Muscle of arm (tissue), 12 donors: ENCODE data around the gene EPS8. TPM values are rescaled to one million over a fixed set of nuclear protein-coding genes. Genes with fewer than 3 reads are reported as not detected.
A peak's percentile ranks its signal among the peaks of the same experiment; 100 is the strongest.

Experiments used
- DNase-seq: peaks from one replicate; pipeline ENCODE4 v3.0.0-alpha.2; 2013
- polyA plus RNA-seq, 12 donors: library from polyadenylated mRNA; unstranded; fragments of 120-200 nt; gene quantifications; one replicate each; pipeline ENCODE4 v1.2.1, GENCODE V29; 2013; ENCODE audit not compliant: insufficient read length in 12 of 12

Gene EPS8
- polyA plus RNA-seq, 12 donors = 29.9 to 60.6 (median 43.8) TPM; not detected in 1

DNA sequence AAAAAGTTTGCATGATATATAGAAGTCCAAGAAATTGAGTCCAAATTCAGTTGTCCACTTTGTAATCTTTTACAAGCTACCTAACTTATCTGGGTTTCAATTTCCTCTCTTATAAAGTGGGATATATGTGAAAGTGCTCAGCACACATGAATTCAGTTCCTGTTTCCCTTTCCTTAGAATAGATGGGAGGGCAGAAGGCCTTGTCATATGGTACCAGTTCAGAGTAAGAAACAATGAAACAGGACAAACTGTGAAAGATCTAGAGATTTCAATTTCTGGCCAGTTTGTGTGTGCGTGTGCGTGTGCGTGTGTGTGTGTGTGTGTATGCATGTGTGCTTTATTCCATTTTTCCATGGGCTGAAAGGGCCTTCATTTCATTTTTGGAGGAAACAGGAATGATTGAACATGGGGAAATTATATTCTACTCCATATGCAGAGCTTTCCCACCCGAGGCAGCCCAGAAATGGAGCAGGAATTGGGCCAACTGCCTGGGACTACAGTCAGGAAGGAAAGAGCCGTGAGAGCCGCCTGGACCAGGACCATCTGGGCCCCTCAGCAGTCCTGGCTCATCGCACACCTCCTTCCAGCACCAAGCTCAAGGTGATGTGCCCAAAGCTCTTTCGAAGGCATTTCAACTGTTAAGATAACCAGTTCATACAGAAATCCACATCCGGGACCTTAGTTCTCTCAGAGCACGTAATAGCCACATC, 183.2 kb downstream of the EPS8 start:
- DNase-seq = no peak

DNA sequence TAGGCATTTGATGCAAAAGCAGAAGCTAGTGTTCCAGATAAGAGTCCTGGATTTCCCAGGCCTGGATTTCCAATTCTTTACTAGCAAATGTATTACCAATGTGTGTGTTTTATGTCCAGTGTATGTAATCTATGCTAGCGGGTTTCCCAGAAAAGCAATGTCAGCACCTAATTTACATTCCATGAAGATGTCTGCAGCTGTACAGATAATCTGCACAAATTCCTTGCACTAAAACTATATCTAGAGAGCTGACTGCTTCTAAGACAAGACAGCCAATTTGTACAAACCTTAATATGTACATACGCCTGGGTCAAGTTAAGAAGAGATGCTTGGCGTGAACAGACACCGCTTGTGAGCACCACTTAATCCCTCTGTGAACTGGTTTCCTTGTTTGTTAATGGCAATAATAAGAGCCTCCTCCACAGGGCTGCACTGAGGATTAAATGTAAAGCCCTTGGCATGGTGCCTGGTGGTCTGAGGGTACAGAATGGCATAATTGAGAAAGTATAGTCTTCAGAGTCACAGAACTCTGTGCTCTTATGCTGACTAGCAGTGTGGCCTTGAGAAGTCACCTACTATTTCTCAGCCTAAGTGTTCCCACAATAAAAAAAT, 185.6 kb downstream of the EPS8 start:
- DNase-seq = peak; percentile 25

- DNase-seq = no peak
These were observed 187.0 kb downstream of the EPS8 start for GRCh38 chr12:15602051-15602672.

DNA sequence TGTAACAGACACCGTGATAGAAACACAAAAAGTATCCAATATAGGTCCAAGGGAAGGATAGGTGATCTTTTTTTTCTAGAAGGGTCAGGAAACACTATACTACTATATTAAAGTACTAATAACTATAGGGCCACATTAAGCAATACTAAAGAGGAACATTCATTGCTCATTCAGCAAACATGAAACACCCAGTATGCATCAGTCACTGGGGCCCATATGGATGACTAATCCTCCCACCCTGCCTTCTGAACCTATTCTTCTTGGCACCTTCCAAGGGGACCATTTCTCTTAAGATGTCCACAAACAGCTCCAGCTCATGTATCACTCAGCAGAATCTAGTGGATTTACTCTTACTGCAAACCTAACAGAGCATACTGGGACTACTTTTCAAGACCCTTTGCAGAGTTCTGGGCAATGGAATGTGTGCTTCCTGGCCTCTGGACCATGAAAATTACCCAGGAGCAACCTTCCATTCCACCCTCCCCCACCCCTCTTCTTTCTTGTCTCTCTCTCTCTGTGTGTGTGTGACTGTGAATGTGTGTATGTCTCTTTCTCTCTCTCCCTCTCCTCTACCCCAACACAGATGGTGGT, 187.9 kb downstream of the EPS8 start:
- DNase-seq = no peak

GRCh38 chr12:15600223-15600935, 188.8 kb downstream of the EPS8 start:
- DNase-seq = no peak

DNA sequence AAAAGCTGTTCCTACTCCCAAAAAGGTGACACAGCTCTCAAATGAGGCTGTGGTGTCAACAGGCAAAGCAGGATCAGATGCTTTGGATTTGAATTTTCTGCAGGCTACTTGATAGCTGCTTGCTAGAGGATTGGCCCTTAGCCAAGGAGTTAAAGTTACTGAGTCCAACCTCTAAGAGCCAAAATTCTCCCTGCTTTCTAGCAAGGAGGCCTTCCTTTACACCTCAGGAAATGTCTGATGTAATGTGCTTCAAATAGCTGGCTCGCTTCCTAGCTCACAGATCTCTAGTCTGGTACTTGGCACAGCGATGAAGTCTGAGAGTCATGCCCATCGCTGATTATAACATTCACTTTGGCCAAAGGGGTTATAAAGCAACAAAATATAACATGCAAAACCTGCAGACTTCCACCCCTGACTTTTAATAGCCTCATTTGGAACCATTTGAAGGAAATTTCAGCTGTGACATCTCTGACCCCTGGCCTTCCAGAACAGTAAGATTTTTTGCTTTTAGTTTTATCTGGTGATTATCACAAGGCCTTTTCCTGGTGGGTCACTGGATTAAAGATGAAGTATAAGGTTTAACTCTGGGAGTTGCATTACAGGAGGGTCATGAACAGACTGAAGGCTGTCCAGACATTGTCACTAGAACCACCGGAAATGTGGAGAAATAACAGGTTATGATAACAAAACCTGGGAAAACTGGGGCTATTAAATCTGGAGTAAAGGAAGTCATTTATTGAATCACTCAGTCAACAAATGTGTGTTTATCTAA, 189.7 kb downstream of the EPS8 start:
- peak; percentile 59 for DNase-seq

GRCh38 chr12:15597125-15597830, 191.9 kb downstream of the EPS8 start:
- no peak for DNase-seq

GRCh38 chr12:15596174-15596573, 193.0 kb downstream of the EPS8 start:
- no peak for DNase-seq

DNA sequence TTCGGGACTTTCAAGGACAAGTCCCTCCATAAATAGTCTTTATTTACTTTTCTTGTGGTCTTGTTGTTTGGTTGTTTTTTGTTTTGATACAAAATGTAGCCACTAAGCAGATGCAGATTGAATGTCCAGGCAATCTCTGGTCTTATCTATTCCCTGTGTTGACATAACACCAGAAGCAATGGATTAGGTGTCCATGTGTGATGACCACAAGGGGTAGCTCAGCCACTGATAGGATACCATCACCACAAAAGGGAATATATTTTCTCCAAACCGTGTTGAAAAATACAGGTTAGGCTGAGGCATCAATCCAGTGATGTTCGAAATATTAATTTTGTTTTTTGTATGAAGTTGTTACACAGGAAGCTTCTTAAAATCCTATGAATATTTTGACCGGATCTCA, 196.3 kb downstream of the EPS8 start:
- no peak for DNase-seq

DNA sequence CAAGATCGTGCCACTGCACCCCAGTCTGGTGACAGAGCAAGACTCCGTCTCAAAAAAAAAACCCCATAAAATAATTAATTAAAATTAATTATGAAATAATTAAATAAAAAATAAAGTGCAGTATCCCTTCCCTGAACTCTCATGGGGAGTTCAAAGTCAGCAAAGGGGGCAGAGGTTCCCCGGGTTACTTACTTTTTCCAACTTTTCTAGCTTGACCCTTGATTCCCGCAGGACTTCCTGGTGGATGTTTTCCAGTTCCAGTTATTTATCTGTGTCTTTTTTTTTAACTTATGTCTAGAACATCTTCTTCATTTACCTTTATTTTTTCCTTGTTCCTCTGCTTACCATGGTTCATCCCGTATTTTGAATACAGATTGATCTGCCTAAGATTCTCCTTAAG, 197.4 kb downstream of the EPS8 start:
- DNase-seq = no peak

DNA sequence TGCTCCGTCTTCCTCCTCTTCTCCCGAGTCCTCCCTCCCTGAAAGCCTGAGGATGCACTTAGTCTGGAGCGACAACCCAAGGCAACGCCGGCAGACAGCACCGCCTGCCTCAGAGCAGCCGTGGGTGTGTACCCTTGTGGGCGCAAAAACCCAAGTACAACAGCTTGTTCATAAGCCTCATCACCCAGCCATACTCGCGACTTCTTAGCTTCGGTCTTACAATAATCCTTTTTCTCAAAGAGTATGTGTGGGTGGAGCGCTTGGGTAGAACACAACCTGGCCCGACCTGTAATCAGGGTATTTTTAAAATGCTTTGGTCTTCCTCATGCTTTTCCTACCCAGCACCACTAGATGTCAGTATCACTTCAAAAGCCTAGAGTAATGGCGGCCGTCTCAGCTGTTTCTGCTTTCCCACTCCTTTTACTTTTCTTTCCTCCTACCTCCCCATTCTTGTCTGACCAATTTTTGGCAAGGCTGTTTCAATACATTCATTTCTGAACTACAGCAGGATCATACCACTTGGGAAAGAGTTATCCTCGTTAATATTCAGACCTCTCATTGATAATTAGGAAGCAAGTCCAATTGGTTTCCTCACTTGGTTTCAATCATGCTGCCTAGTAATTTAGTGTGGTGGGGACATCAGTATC, 198.9 kb downstream of the EPS8 start:
- DNase-seq = peak; percentile 80

DNA sequence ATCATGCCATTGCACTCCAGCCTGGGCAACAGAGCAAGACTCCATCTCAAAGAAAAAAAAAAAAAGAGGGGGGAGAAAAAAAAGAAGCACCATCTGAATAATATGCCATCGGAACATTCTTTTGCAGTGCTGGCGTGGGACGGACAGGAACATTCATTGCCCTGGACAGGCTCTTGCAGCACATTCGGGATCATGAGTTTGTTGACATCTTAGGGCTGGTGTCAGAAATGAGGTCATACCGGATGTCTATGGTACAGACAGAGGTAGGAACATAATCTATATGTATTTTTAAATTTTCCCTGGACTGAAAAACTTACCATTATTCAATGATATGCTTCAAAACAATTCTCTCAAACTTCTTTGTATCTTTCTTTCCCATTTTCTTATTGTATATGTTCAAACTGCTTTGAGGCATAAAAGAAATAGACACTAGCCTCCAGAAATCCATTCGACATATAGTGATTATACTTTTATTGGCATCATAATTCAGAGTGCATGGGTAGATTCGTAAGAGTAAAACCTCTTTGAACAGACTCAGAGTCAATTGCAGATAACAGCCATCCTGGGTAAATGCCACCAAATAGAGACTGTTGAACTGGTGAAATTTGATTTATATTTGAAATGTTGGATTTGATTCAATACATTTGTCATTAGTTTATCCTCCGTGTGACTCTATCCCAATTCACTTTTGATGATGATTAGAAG, 199.7 kb downstream of the EPS8 start:
- no peak for DNase-seq

- DNase-seq = no peak
These were observed 204.7 kb downstream of the EPS8 start for GRCh38 chr12:15584366-15585041.

- no peak for DNase-seq
These were observed 205.4 kb downstream of the EPS8 start for GRCh38 chr12:15583804-15584203.

GRCh38 chr12:15581006-15581405, 208.2 kb downstream of the EPS8 start:
- no peak for DNase-seq

- DNase-seq = no peak
These were observed 208.8 kb downstream of the EPS8 start for GRCh38 chr12:15580431-15580830.

DNA sequence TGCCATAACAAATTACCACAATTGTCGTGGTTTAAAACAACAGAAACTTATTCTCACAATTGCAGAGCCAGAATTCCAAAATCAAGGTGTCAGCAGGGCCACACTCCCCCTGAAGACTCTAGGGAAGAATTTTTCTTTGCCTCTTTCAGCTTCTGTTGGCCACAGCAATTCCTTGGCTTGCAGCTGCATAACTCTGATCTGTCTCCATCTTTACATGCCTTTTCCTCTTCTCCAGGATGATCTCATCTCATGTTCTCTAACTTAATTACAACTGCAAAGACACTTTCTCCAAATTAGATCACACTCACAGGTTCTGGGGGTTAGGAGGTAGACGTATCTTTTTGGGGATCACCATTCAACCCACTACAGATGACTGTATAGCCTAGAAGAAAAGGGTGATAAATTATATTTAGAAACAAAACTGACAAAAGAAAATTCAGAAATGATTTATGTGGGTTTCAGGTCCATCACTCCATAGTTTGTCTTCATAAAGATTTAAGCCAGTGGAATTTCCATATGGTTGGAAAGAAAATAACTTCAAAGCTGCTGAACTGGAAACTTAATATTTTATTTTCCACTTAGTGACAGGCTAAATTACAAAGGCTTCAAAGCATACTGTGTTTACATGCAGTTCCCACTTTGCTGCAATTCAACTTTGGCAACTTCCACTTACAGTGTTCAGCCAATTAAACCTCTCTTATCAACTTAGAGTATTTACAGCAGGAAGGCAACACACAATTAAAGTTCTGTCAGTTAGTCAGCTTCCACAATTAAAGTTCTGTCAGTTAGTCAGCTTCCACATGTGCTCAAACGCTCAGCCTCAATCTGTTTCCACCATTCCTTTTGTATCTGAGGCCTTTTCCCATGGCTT, 213.3 kb downstream of the EPS8 start:
- no peak for DNase-seq

GRCh38 chr12:15574353-15574752, 214.8 kb downstream of the EPS8 start:
- DNase-seq = no peak
